SU-DHL-6 (cell line): Measurements from ENCODE around the gene HIPK2.

Source experiments
- CTCF ChIP-seq: fragments of 200-600 bp; sonication (generic); IDR thresholded peaks from one replicate; pipeline ENCODE4 v1.5.1; 2017; ENCODE audit warnings: antibody characterized with exemption, mild to moderate bottlenecking, low read length, moderate library complexity; ENCODE audit not compliant: insufficient read depth, poor library complexity, severe bottlenecking
- EZH2phosphoT487 ChIP-seq: fragments of 200-600 bp; sonication (generic), shearing (Covaris generic); conservative IDR thresholded peaks from 2 replicates; pipeline ENCODE4 v1.6.1; 2018; ENCODE audit warnings: mild to moderate bottlenecking, antibody characterized with exemption, low read length, moderate library complexity, mixed read lengths

GRCh38 chr7:139708541-139708940 lies 69.3 kb downstream of the HIPK2 start:
- TF ChIP-seq CTCF (no peak), EZH2phosphoT487 (no peak)
